Measurements from ENCODE around the gene LAMP1. TPM values are rescaled to one million over a fixed set of nuclear protein-coding genes. Genes with fewer than 3 reads are reported as not detected.

The LAMP1 gene
- polyA plus RNA-seq, 1 of the 3 experiments (the other 2 are of a cell fraction), result 261 TPM

DNA sequence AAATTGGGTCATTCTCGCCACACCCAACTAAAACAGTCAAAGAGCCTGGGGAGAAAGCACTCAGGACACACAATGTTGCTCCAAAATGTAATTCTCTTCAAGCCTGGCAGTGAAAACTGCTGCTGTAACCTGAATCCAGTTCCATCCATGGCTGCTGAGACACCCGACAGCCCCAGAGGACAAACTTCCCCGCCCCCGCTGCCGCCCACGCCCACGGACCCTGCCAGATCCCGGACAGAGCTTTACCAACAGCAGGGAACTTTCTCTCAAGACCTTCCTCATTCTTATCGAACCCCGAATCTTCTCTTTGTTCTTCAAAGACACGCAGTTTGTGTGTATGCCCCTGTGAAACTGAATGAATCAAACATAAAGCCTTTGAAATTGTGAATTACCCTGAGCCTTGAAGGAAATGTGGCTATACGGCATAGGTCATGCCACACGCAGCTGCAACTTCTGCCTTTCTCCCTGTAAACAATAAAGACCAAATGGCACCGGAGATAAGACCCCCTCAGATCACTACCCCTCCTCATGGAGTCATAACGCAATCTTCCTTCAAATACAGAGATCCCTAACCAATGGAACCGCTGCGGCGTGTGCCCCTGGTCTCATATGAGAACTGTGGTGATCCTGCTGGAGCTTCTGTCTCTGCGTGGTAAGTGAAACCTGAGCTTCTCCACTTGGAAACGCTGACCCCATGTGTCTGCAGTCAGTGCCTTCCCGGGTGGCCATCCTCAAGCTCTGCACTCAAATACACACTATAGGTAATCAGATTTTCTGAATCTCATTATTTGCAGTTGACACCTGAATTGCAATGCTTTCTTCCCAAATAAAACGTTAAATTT lies 4.8 kb upstream of the LAMP1 start:
- H3K27me3 ChIP-seq (ENCODE audit: insufficient read depth), result peaks cover 29% of the 10 kb centered on the region; the same call in 1 of the 2 replicates
- peak overlapping the region; percentile 49; the same call in 1 of the 2 replicates for H3K9ac ChIP-seq
- WGBS (ENCODE audit: low lambda C conversion rate), result 3% methylated on average over 21 of the region's 22 CpGs
- no peaks in the 10 kb centered on the region for H3K9me2 ChIP-seq
- H3K4me1 ChIP-seq (ENCODE audit: control insufficient read depth in 1 of 2, insufficient read depth in 2 of 2, low read depth in 1 of 2, low read length in 1 of 2), result peaks cover 0 to 5% of the 10 kb centered on the region in 2 experiments; a peak in 1 of 4 replicates
- peaks cover 10% of the 10 kb centered on the region for H3F3A ChIP-seq (replicated peaks; ENCODE audit: insufficient read depth)
- peak overlapping the region; percentile 80 for H3K4me2 ChIP-seq
- DNase-seq, result peak; percentile 42
- ChIA-PET POLR2A (no interaction called here), CTCF (interaction anchor here (0.9 kb wide), 2 partner anchors 18 to 102 kb away, joined by 3 to 5 read pairs; no protein-coding TSS in a partner anchor)
- H3K36me3 ChIP-seq (replicated peaks in 1 of 2; ENCODE audit: control insufficient read depth in 1 of 2, insufficient read depth in 2 of 2, low read length in 1 of 2), result no peaks in the 10 kb centered on the region
- H4K20me1 ChIP-seq (ENCODE audit: insufficient read depth), result no peaks in the 10 kb centered on the region
- peak overlapping the region; percentile 47 to 64 for H3K4me3 ChIP-seq (ENCODE audit: low read depth in 2 of 2, low read length in 1 of 2)
- TF ChIP-seq RAD21 (IDR thresholded peaks at IDR 0.05; ENCODE audit: low read length) (peak; percentile 24; the same call in 1 of the 2 replicates), CHD2 (IDR thresholded peaks at IDR 0.05; ENCODE audit: low read length, partially characterized antibody) (peak; percentile 8), SIN3A (IDR thresholded peaks at IDR 0.05; ENCODE audit: borderline replicate concordance, low read depth, low read length) (no peak), YY1 (IDR thresholded peaks at IDR 0.05; ENCODE audit: low read depth) (no peak), POLR2AphosphoS5 (IDR thresholded peaks at IDR 0.05; ENCODE audit: low read depth, low read length) (peak; percentile 18; the same call in 1 of the 2 replicates), MAX (IDR thresholded peaks at IDR 0.05; ENCODE audit: low read depth) (peak; percentile 9; the same call in 1 of the 2 replicates)
- no peak overlapping the region for H3K27ac ChIP-seq (ENCODE audit: low read depth in 2 of 2, low read length in 1 of 2)
- H3K9me3 ChIP-seq, result no peaks in the 10 kb centered on the region
- peaks cover 8% of the 10 kb centered on the region for H3K79me2 ChIP-seq (ENCODE audit: insufficient read depth)
- H2AFZ ChIP-seq (ENCODE audit: low read depth), result peak overlapping the region; percentile 89

GRCh38 chr13:113293686-113294085 lies 3.4 kb upstream of the LAMP1 start:
- Histone ChIP-seq H3K9me3 (no peaks in the 10 kb centered on the region), H3K36me3 (replicated peaks in 1 of 2; ENCODE audit: control insufficient read depth in 1 of 2, insufficient read depth in 2 of 2, low read length in 1 of 2) (no peaks in the 10 kb centered on the region), H3K4me2 (no peak overlapping the region), H2AFZ (ENCODE audit: low read depth) (no peak overlapping the region), H3K9me2 (no peaks in the 10 kb centered on the region), H3K27ac (ENCODE audit: low read depth in 2 of 2, low read length in 1 of 2) (no peak overlapping the region), H3K9ac (no peak overlapping the region), H4K20me1 (ENCODE audit: insufficient read depth) (peaks cover 9% of the 10 kb centered on the region; the same call in 1 of the 2 replicates), H3K79me2 (ENCODE audit: insufficient read depth) (peaks cover 23% of the 10 kb centered on the region), H3K27me3 (ENCODE audit: insufficient read depth) (peaks cover 25% of the 10 kb centered on the region; the same call in 1 of the 2 replicates), H3F3A (replicated peaks; ENCODE audit: insufficient read depth) (peaks cover 13% of the 10 kb centered on the region), H3K4me1 (ENCODE audit: control insufficient read depth in 1 of 2, insufficient read depth in 2 of 2, low read depth in 1 of 2, low read length in 1 of 2) (peaks cover 0 to 13% of the 10 kb centered on the region in 2 experiments; a peak in 1 of 4 replicates), H3K4me3 (ENCODE audit: low read depth in 2 of 2, low read length in 1 of 2) (no peak overlapping the region)
- DNase-seq, result no peak
- CTCF ChIA-PET, result no interaction called here
- WGBS (ENCODE audit: low lambda C conversion rate), result 77% methylated on average over 9 of the region's 9 CpGs
- POLR2A ChIA-PET, result no interaction called here
- TF ChIP-seq SMC3 (IDR thresholded peaks at IDR 0.05; ENCODE audit: low read depth, low read length) (no peak), EZH2phosphoT487 (IDR thresholded peaks at IDR 0.05; ENCODE audit: borderline replicate concordance, low read depth) (no peak), PBX3 (IDR thresholded peaks at IDR 0.05) (no peak), ELF1 (IDR thresholded peaks at IDR 0.05) (no peak), USF2 (IDR thresholded peaks at IDR 0.05; ENCODE audit: borderline replicate concordance, low read depth, low read length) (no peak), EP300 (IDR thresholded peaks at IDR 0.05; ENCODE audit: borderline replicate concordance in 1 of 2, low read depth in 1 of 2, low read length in 1 of 2) (no peak), RXRA (IDR thresholded peaks at IDR 0.05; ENCODE audit: borderline replicate concordance, low read depth) (no peak), CTCF (IDR thresholded peaks at IDR 0.05) (no peak), RCOR1 (IDR thresholded peaks at IDR 0.05; ENCODE audit: low read length) (no peak), MEF2A (IDR thresholded peaks at IDR 0.05; ENCODE audit: borderline replicate concordance, low read depth) (no peak), GATA2 (CRISPR knock-in tag; IDR thresholded peaks at IDR 0.05) (no peak), JUND (IDR thresholded peaks at IDR 0.05) (no peak)
- TF ChIP-seq, protein P1, sequence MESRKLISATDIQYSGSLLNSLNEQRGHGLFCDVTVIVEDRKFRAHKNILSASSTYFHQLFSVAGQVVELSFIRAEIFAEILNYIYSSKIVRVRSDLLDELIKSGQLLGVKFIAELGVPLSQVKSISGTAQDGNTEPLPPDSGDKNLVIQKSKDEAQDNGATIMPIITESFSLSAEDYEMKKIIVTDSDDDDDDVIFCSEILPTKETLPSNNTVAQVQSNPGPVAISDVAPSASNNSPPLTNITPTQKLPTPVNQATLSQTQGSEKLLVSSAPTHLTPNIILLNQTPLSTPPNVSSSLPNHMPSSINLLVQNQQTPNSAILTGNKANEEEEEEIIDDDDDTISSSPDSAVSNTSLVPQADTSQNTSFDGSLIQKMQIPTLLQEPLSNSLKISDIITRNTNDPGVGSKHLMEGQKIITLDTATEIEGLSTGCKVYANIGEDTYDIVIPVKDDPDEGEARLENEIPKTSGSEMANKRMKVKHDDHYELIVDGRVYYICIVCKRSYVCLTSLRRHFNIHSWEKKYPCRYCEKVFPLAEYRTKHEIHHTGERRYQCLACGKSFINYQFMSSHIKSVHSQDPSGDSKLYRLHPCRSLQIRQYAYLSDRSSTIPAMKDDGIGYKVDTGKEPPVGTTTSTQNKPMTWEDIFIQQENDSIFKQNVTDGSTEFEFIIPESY (IDR thresholded peaks at IDR 0.05; ENCODE audit: borderline replicate concordance, low read depth), result no peak
- TF ChIP-seq, protein P2, sequence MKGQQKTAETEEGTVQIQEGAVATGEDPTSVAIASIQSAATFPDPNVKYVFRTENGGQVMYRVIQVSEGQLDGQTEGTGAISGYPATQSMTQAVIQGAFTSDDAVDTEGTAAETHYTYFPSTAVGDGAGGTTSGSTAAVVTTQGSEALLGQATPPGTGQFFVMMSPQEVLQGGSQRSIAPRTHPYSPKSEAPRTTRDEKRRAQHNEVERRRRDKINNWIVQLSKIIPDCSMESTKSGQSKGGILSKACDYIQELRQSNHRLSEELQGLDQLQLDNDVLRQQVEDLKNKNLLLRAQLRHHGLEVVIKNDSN (IDR thresholded peaks at IDR 0.05; ENCODE audit: borderline replicate concordance, low read depth), result no peak
